AG08395 (cell line): ENCODE measurements around the gene ADSS1.

Experiments
- DNase-seq: peaks from one replicate; pipeline ENCODE4 v3.0.0; 2012; ENCODE audit warnings: mixed read lengths, low spot score

The ADSS1 gene

GRCh38 chr14:104700225-104700651, 23.8 kb upstream of the ADSS1 start:
- DNase-seq, result no peak

GRCh38 chr14:104700747-104701217, 23.2 kb upstream of the ADSS1 start:
- DNase-seq, result no peak

GRCh38 chr14:104701383-104702076, 22.5 kb upstream of the ADSS1 start:
- no peak for DNase-seq

GRCh38 chr14:104702106-104702505, 21.9 kb upstream of the ADSS1 start:
- no peak for DNase-seq

- DNase-seq, result no peak
Observed at GRCh38 chr14:104702673-104703072, 21.4 kb upstream of the ADSS1 start.

GRCh38 chr14:104703269-104703668, 20.8 kb upstream of the ADSS1 start:
- DNase-seq, result no peak

- DNase-seq, result no peak
Observed at GRCh38 chr14:104704252-104704651, 19.8 kb upstream of the ADSS1 start.

- no peak for DNase-seq
Observed at GRCh38 chr14:104705340-104706047, 18.5 kb upstream of the ADSS1 start.

- DNase-seq, result no peak
Observed at GRCh38 chr14:104706733-104707607, 17.1 kb upstream of the ADSS1 start.

- DNase-seq, result no peak
Observed at GRCh38 chr14:104707608-104708595, 16.1 kb upstream of the ADSS1 start.

- peak; percentile 87 for DNase-seq
Observed at GRCh38 chr14:104708606-104709268, 15.3 kb upstream of the ADSS1 start.

GRCh38 chr14:104709387-104710039, 14.5 kb upstream of the ADSS1 start:
- DNase-seq, result no peak

- no peak for DNase-seq
Observed at GRCh38 chr14:104710071-104710735, 13.8 kb upstream of the ADSS1 start.

- no peak for DNase-seq
Observed at GRCh38 chr14:104712881-104713734, 10.9 kb upstream of the ADSS1 start.

GRCh38 chr14:104714066-104714465, 10.0 kb upstream of the ADSS1 start:
- DNase-seq, result no peak

- no peak for DNase-seq
Observed at GRCh38 chr14:104714681-104715080, 9.3 kb upstream of the ADSS1 start.

- no peak for DNase-seq
Observed at GRCh38 chr14:104715416-104715815, 8.6 kb upstream of the ADSS1 start.

GRCh38 chr14:104715871-104716270, 8.2 kb upstream of the ADSS1 start:
- DNase-seq, result no peak

GRCh38 chr14:104717137-104717536, 6.9 kb upstream of the ADSS1 start:
- no peak for DNase-seq
